Measurements from ENCODE around the gene BOLL.

Gene BOLL

GRCh38 chr2:197707316-197708213 lies 77.6 kb downstream of the BOLL start:
- Histone ChIP-seq H3K4me2 (peak overlapping the region; percentile 40), H4K20me1 (ENCODE audit: insufficient read depth) (peaks cover 31% of the 10 kb centered on the region), H3K4me1 (ENCODE audit: low read depth, poor library complexity, severe bottlenecking) (peaks cover 40% of the 10 kb centered on the region), H3K36me3 (ENCODE audit: insufficient read depth) (no peaks in the 10 kb centered on the region), H3K9ac (peak overlapping the region; percentile 76; the same call in 1 of the 2 replicates), H2AFZ (ENCODE audit: low read depth) (no peak overlapping the region), H3K27ac (no peak overlapping the region), H3K27me3 (ENCODE audit: insufficient read depth, low read depth) (no peaks in the 10 kb centered on the region), H3K79me2 (ENCODE audit: insufficient read depth, low read depth) (peaks cover 51% of the 10 kb centered on the region), H3K4me3 (IDR thresholded peaks at IDR 0.05; ENCODE audit: insufficient read depth, low read depth, low read length) (peak overlapping the region; percentile 81)
- TF ChIP-seq, protein P1, sequence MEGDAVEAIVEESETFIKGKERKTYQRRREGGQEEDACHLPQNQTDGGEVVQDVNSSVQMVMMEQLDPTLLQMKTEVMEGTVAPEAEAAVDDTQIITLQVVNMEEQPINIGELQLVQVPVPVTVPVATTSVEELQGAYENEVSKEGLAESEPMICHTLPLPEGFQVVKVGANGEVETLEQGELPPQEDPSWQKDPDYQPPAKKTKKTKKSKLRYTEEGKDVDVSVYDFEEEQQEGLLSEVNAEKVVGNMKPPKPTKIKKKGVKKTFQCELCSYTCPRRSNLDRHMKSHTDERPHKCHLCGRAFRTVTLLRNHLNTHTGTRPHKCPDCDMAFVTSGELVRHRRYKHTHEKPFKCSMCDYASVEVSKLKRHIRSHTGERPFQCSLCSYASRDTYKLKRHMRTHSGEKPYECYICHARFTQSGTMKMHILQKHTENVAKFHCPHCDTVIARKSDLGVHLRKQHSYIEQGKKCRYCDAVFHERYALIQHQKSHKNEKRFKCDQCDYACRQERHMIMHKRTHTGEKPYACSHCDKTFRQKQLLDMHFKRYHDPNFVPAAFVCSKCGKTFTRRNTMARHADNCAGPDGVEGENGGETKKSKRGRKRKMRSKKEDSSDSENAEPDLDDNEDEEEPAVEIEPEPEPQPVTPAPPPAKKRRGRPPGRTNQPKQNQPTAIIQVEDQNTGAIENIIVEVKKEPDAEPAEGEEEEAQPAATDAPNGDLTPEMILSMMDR (conservative IDR thresholded peaks at IDR 0.05; ENCODE audit: low read depth, low read length), result peak; percentile 72

DNA sequence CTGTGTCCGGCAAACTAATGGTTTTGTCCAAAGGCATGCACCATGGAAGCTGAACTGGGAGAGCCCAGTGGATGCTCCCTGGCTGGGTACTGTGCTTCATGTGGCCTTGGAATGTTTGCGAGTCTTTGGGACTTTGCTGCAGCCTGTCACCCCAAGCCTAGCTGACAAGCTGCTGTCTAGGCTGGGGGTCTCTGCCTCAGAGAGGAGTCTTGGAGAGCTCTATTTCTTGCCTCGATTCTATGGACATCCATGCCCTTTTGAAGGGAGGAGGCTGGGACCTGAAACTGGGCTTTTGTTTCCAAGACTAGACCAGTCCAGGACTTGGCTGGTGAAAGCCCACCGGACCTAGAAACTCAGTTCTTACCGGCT lies 78.3 kb downstream of the BOLL start:
- peak overlapping the region; percentile 40 for H3K4me2 ChIP-seq
- peaks cover 40% of the 10 kb centered on the region for H3K4me1 ChIP-seq (ENCODE audit: low read depth, poor library complexity, severe bottlenecking)
- H3K27ac ChIP-seq, result no peak overlapping the region
- TF ChIP-seq, protein P1 (conservative IDR thresholded peaks at IDR 0.05; ENCODE audit: low read depth, low read length), result no peak
- H3K27me3 ChIP-seq (ENCODE audit: insufficient read depth, low read depth), result no peaks in the 10 kb centered on the region
- peak overlapping the region; percentile 81 for H3K4me3 ChIP-seq (IDR thresholded peaks at IDR 0.05; ENCODE audit: insufficient read depth, low read depth, low read length)
- H2AFZ ChIP-seq (ENCODE audit: low read depth), result no peak overlapping the region
- H3K36me3 ChIP-seq (ENCODE audit: insufficient read depth), result no peaks in the 10 kb centered on the region
- H3K79me2 ChIP-seq (ENCODE audit: insufficient read depth, low read depth), result peaks cover 51% of the 10 kb centered on the region
- peak overlapping the region; percentile 76; the same call in 1 of the 2 replicates for H3K9ac ChIP-seq
- peaks cover 31% of the 10 kb centered on the region for H4K20me1 ChIP-seq (ENCODE audit: insufficient read depth)

GRCh38 chr2:197705912-197706838 lies 78.9 kb downstream of the BOLL start:
- peak overlapping the region; percentile 91 for H2AFZ ChIP-seq (ENCODE audit: low read depth)
- H3K36me3 ChIP-seq (ENCODE audit: insufficient read depth), result no peaks in the 10 kb centered on the region
- TF ChIP-seq, protein P1 (conservative IDR thresholded peaks at IDR 0.05; ENCODE audit: low read depth, low read length), result no peak
- H3K9ac ChIP-seq, result peak overlapping the region; percentile 76; the same call in 1 of the 2 replicates
- peaks cover 51% of the 10 kb centered on the region for H3K79me2 ChIP-seq (ENCODE audit: insufficient read depth, low read depth)
- H3K27me3 ChIP-seq (ENCODE audit: insufficient read depth, low read depth), result no peaks in the 10 kb centered on the region
- H3K4me2 ChIP-seq, result peak overlapping the region; percentile 40
- peaks cover 40% of the 10 kb centered on the region for H3K4me1 ChIP-seq (ENCODE audit: low read depth, poor library complexity, severe bottlenecking)
- H3K27ac ChIP-seq, result peak overlapping the region; percentile 41; the same call in 1 of the 2 replicates
- peaks cover 31% of the 10 kb centered on the region for H4K20me1 ChIP-seq (ENCODE audit: insufficient read depth)
- H3K4me3 ChIP-seq (IDR thresholded peaks at IDR 0.05; ENCODE audit: insufficient read depth, low read depth, low read length), result peak overlapping the region; percentile 81

DNA sequence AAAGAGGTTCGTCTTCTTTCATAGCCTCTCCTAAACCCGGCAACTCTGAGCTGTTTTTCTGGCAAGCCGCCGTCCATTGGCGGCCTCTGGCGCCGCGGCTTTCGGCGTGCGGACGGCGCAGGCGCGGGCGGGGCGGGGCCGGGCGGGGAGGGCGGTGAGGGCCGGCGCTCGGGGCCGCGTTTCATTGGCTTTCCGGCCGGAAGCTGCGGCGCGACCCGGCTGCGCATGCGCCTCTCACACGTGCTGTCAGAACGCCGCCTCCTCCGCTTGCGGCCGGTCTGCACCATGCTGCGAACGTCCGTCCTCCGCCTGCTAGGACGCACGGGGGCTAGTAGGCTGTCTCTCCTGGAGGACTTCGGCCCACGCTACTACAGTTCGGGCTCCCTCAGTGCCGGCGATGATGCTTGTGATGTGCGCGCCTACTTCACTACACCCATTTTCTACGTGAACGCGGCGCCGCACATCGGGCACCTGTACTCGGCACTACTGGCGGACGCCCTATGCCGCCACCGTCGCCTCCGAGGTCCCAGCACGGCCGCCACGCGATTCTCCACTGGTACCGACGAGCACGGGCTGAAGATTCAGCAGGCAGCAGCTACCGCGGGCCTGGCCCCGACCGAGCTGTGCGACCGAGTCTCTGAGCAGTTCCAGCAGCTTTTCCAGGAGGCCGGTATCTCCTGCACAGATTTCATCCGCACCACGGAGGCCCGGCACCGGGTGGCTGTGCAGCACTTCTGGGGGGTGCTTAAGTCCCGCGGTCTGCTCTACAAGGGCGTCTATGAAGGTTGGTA lies 79.8 kb downstream of the BOLL start, which contains the start of gene MARS2:
Gene MARS2, plus strand, starts transcription at position 249 of the 791 bp plus-strand sequence. Its CDS starts 37 bp downstream, at position 286.
- H3K9ac ChIP-seq, result peak within 1 kb of the TSS; percentile 76
- peak within 1 kb of the TSS; percentile 99 for H2AFZ ChIP-seq (ENCODE audit: low read depth)
- peaks cover 38% of the 10 kb centered on the region for H3K4me1 ChIP-seq (ENCODE audit: low read depth, poor library complexity, severe bottlenecking)
- H4K20me1 ChIP-seq (ENCODE audit: insufficient read depth), result peaks cover 31% of the 10 kb centered on the region
- H3K4me2 ChIP-seq, result peak within 1 kb of the TSS; percentile 90
- no peaks in the 10 kb centered on the region for H3K27me3 ChIP-seq (ENCODE audit: insufficient read depth, low read depth)
- TF ChIP-seq, protein P1 (conservative IDR thresholded peaks at IDR 0.05; ENCODE audit: low read depth, low read length), result no peak
- peak within 1 kb of the TSS; percentile 81 for H3K4me3 ChIP-seq (IDR thresholded peaks at IDR 0.05; ENCODE audit: insufficient read depth, low read depth, low read length)
- H3K36me3 ChIP-seq (ENCODE audit: insufficient read depth), result no peaks in the 10 kb centered on the region
- peak within 1 kb of the TSS; percentile 88 for H3K27ac ChIP-seq
- peaks cover 49% of the 10 kb centered on the region for H3K79me2 ChIP-seq (ENCODE audit: insufficient read depth, low read depth)

Data from KMS-11 (cell line).